ENCODE measurements around the gene P2RX4. TPM values are rescaled to one million over a fixed set of nuclear protein-coding genes. Genes with fewer than 3 reads are reported as not detected.

P2RX4 gene
- total RNA-seq, 1 experiment from 2014 or later: 17.1 TPM

DNA sequence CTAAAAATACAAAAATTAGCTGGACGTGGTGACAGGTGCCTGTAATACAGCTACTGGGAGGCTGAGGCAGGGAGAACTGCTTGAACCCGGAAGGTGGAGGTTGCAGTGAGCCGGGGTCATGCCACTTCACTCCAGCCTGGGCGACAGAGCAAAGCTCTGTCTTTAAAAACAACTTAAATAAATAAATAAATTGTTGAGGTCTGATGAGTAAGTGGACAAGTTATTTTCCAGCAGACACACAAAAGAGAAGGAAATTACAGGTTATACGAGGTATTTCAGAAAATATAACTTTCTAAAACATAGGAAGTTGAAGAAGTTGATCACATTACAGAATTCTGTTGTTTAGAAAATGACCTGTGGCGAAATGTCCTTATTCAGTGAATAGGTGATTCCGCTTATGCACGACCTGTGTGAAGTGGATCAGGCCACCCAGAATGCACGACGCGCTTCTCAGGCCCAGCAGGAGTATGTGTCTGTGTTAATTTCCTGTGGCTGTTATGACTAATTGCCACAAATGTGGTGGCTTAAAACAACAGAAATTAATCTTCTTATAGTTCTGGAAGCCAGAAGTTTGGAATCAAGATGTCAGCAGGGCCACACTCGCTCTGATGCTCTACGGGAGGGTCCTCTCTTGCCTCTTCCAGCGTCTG lies 39.2 kb upstream of the P2RX4 start:
- no peak for DNase-seq (ENCODE audit: low read depth, low spot score)
- Histone ChIP-seq H4K20me1 (ENCODE audit: insufficient read depth) (no peaks in the 10 kb centered on the region), H3K9me2 (ENCODE audit: insufficient read depth) (no peaks in the 10 kb centered on the region), H3K36me3 (ENCODE audit: control insufficient read depth in 1 of 2, insufficient read depth in 2 of 2, low read length in 2 of 2) (no peaks in the 10 kb centered on the region), H2AFZ (ENCODE audit: low read depth, low read length, poor library complexity, severe bottlenecking) (no peak overlapping the region), H3K27ac (ENCODE audit: low read depth, low read length) (no peak overlapping the region), H3K4me1 (ENCODE audit: control insufficient read depth in 1 of 2, insufficient read depth in 2 of 2, low read length in 2 of 2) (no peaks in the 10 kb centered on the region), H3K27me3 (ENCODE audit: insufficient read depth, low read length) (no peaks in the 10 kb centered on the region), H3K79me2 (ENCODE audit: insufficient read depth, low read length) (no peaks in the 10 kb centered on the region), H3K9me3 (ENCODE audit: control insufficient read depth in 1 of 2, insufficient read depth in 1 of 2, low read depth in 1 of 2, low read length in 2 of 2) (no peaks in the 10 kb centered on the region), H3K4me2 (ENCODE audit: low read length) (no peak overlapping the region), H3K4me3 (replicated peaks in 1 of 2; ENCODE audit: low read depth in 1 of 2, low read length in 2 of 2) (no peak overlapping the region), H3K9ac (ENCODE audit: low read length) (no peak overlapping the region)
- POLR2A ChIA-PET: no interaction called here
- intact Hi-C loops (cut with micrococcal nuclease): no loop called here
- no peak for ATAC-seq
- RAD21 ChIA-PET (ENCODE audit: low non-redundant PET in 1 of 2, low total read pairs in 2 of 2, uncharacterized antibody in 2 of 2, unreplicated experiment in 2 of 2): no interaction called here
- TF ChIP-seq TCF7L2 (IDR thresholded peaks at IDR 0.05; ENCODE audit: borderline replicate concordance, extremely low read depth, insufficient read depth, insufficient read length) (no peak), MAX (IDR thresholded peaks at IDR 0.05) (no peak)
- BruUV-seq (replicated peaks): no TSS peak
- CTCF ChIA-PET: no interaction called here

DNA sequence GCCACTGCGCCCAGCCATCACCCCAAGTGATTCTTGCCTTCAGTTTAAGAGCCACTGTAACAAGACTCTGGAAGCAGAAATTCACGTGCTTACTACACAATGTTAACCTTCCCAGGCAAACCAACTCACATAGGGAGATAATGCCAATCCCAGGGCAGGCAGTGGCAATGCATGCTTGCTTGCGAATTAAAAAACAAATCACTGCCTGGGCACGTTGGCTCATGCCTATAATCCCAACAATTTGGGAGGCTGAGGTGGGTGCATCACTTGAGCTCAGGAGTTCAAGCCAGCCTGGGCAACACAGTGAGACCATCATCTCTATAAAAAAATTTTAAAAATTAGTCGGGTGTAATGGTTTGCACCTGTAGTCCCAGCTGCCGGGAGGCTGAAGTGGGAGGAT lies 37.8 kb upstream of the P2RX4 start:
- RAD21 ChIA-PET (ENCODE audit: low non-redundant PET in 1 of 2, low total read pairs in 2 of 2, uncharacterized antibody in 2 of 2, unreplicated experiment in 2 of 2): no interaction called here
- no peak for ATAC-seq
- TF ChIP-seq CEBPB (IDR thresholded peaks at IDR 0.05; ENCODE audit: low read depth): no peak
- no peak for TF ChIP-seq SRF (IDR thresholded peaks at IDR 0.05; ENCODE audit: low read depth)
- TF ChIP-seq, protein P1, sequence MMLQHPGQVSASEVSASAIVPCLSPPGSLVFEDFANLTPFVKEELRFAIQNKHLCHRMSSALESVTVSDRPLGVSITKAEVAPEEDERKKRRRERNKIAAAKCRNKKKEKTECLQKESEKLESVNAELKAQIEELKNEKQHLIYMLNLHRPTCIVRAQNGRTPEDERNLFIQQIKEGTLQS (IDR thresholded peaks at IDR 0.05): no peak
- no peak for TF ChIP-seq POLR2A (IDR thresholded peaks at IDR 0.05; ENCODE audit: borderline replicate concordance, extremely low read depth, insufficient read depth, insufficient read length)
- no peak for TF ChIP-seq SP1 (IDR thresholded peaks at IDR 0.05; ENCODE audit: low read depth)
- TF ChIP-seq FOSL1 (IDR thresholded peaks at IDR 0.05; ENCODE audit: low read depth): no peak
- TF ChIP-seq EZH2phosphoT487 (IDR thresholded peaks at IDR 0.05; ENCODE audit: borderline replicate concordance): no peak
- no peak for TF ChIP-seq JUND (IDR thresholded peaks at IDR 0.05)

More for the DNA sequence above, 37.8 kb upstream of the P2RX4 start:
- Histone ChIP-seq H2AFZ (ENCODE audit: low read depth, low read length, poor library complexity, severe bottlenecking) (no peak overlapping the region), H3K4me3 (replicated peaks in 1 of 2; ENCODE audit: low read depth in 1 of 2, low read length in 2 of 2) (no peak overlapping the region), H3K36me3 (ENCODE audit: control insufficient read depth in 1 of 2, insufficient read depth in 2 of 2, low read length in 2 of 2) (no peaks in the 10 kb centered on the region), H3K27ac (ENCODE audit: low read depth, low read length) (no peak overlapping the region), H3K9ac (ENCODE audit: low read length) (no peak overlapping the region), H3K4me2 (ENCODE audit: low read length) (no peak overlapping the region), H3K79me2 (ENCODE audit: insufficient read depth, low read length) (no peaks in the 10 kb centered on the region), H3K4me1 (ENCODE audit: control insufficient read depth in 1 of 2, insufficient read depth in 2 of 2, low read length in 2 of 2) (no peaks in the 10 kb centered on the region), H3K9me3 (ENCODE audit: control insufficient read depth in 1 of 2, insufficient read depth in 1 of 2, low read depth in 1 of 2, low read length in 2 of 2) (no peaks in the 10 kb centered on the region), H4K20me1 (ENCODE audit: insufficient read depth) (no peaks in the 10 kb centered on the region), H3K27me3 (ENCODE audit: insufficient read depth, low read length) (no peaks in the 10 kb centered on the region), H3K9me2 (ENCODE audit: insufficient read depth) (no peaks in the 10 kb centered on the region)
- intact Hi-C loops (cut with micrococcal nuclease): no loop called here
- BruUV-seq (replicated peaks): no TSS peak
- CTCF ChIA-PET: no interaction called here
- no peak for DNase-seq (ENCODE audit: low read depth, low spot score)
- POLR2A ChIA-PET: no interaction called here

All from HCT116 (cell line).